HG03045 (cell line): ENCODE results near the gene PHOSPHO1.
"Not testable (repeated sequence)": the region's sequence is repeated elsewhere in the genome, so short reads cannot be mapped to it uniquely, and the experiment has no call there.

Source experiments
- ATAC-seq: cut with Tn5 transposase; IDR thresholded peaks from one replicate; pipeline ENCODE4 v1.9.1; 2021; ENCODE audit warnings: mild to moderate bottlenecking, moderate library complexity; ENCODE audit not compliant: unreplicated experiment

Gene PHOSPHO1

GRCh38 chr17:49230636-49231562 lies at the start of gene PHOSPHO1:
TSS of gene PHOSPHO1 (minus strand) at chr17:49230787. CDS start at chr17:49226691, 4,096 bp downstream.
- peak; percentile 96 for ATAC-seq

GRCh38 chr17:49280061-49280460 lies 49.5 kb upstream of the PHOSPHO1 start:
- ATAC-seq = no peak

GRCh38 chr17:49279263-49280015 lies 48.9 kb upstream of the PHOSPHO1 start:
- not testable (repeated sequence) for ATAC-seq

GRCh38 chr17:49278076-49278475 lies 47.5 kb upstream of the PHOSPHO1 start:
- no peak for ATAC-seq

- no peak for ATAC-seq
These were observed 47.1 kb upstream of the PHOSPHO1 start for GRCh38 chr17:49277638-49278037.

- not testable (repeated sequence) for ATAC-seq
These were observed 45.4 kb upstream of the PHOSPHO1 start for GRCh38 chr17:49275981-49276380.

GRCh38 chr17:49269356-49269755 lies 38.8 kb upstream of the PHOSPHO1 start:
- no peak for ATAC-seq

- no peak for ATAC-seq
These were observed 37.3 kb upstream of the PHOSPHO1 start for GRCh38 chr17:49267912-49268311.

- no peak for ATAC-seq
These were observed 35.6 kb upstream of the PHOSPHO1 start for GRCh38 chr17:49266233-49266632.

GRCh38 chr17:49261540-49261939 lies 31.0 kb upstream of the PHOSPHO1 start:
- not testable (repeated sequence) for ATAC-seq

- no peak for ATAC-seq
These were observed 30.3 kb upstream of the PHOSPHO1 start for GRCh38 chr17:49260817-49261291.

- ATAC-seq = peak; percentile 57
These were observed 29.6 kb upstream of the PHOSPHO1 start for GRCh38 chr17:49260011-49260816.

- no peak for ATAC-seq
These were observed 29.1 kb upstream of the PHOSPHO1 start for GRCh38 chr17:49259663-49260010.

GRCh38 chr17:49258394-49258793 lies 27.8 kb upstream of the PHOSPHO1 start:
- no peak for ATAC-seq

- no peak for ATAC-seq
These were observed 24.5 kb upstream of the PHOSPHO1 start for GRCh38 chr17:49255125-49255524.

- no peak for ATAC-seq
These were observed 23.5 kb upstream of the PHOSPHO1 start for GRCh38 chr17:49254066-49254465.

- ATAC-seq = no peak
These were observed 21.6 kb upstream of the PHOSPHO1 start for GRCh38 chr17:49252148-49252695.

GRCh38 chr17:49249890-49250522 lies 19.4 kb upstream of the PHOSPHO1 start:
- ATAC-seq = no peak

GRCh38 chr17:49249292-49249794 lies 18.8 kb upstream of the PHOSPHO1 start:
- no peak for ATAC-seq

- ATAC-seq = no peak
These were observed 17.4 kb upstream of the PHOSPHO1 start for GRCh38 chr17:49247944-49248343.
